Measurements from ENCODE around the gene DCDC2C. TPM values are rescaled to one million over a fixed set of nuclear protein-coding genes. Genes with fewer than 3 reads are reported as not detected.
A peak's percentile ranks its signal among the peaks of the same experiment; 100 is the strongest.

The DCDC2C gene
- total RNA-seq, 1 experiment from 2014 or later, result not detected

- Histone ChIP-seq H3K27me3 (ENCODE audit: insufficient read depth, low read depth) (peaks cover 95% of the 10 kb centered on the region), H3K4me3 (no peak overlapping the region), H3K27ac (no peak overlapping the region), H4K20me1 (ENCODE audit: insufficient read depth) (no peaks in the 10 kb centered on the region), H3K4me2 (no peak overlapping the region), H3K9me3 (ENCODE audit: insufficient read depth, low read depth) (no peaks in the 10 kb centered on the region), H2AFZ (no peak overlapping the region), H3K4me1 (replicated peaks; ENCODE audit: insufficient read depth) (no peaks in the 10 kb centered on the region), H3K9me2 (ENCODE audit: insufficient read depth) (no peaks in the 10 kb centered on the region), H3K36me3 (ENCODE audit: low read depth) (no peaks in the 10 kb centered on the region), H3F3A (ENCODE audit: insufficient read depth, low read depth) (no peaks in the 10 kb centered on the region), H3K79me2 (ENCODE audit: low read depth) (no peaks in the 10 kb centered on the region)
- no TSS peak for BruUV-seq (replicated peaks)
- TF ChIP-seq, protein P1, sequence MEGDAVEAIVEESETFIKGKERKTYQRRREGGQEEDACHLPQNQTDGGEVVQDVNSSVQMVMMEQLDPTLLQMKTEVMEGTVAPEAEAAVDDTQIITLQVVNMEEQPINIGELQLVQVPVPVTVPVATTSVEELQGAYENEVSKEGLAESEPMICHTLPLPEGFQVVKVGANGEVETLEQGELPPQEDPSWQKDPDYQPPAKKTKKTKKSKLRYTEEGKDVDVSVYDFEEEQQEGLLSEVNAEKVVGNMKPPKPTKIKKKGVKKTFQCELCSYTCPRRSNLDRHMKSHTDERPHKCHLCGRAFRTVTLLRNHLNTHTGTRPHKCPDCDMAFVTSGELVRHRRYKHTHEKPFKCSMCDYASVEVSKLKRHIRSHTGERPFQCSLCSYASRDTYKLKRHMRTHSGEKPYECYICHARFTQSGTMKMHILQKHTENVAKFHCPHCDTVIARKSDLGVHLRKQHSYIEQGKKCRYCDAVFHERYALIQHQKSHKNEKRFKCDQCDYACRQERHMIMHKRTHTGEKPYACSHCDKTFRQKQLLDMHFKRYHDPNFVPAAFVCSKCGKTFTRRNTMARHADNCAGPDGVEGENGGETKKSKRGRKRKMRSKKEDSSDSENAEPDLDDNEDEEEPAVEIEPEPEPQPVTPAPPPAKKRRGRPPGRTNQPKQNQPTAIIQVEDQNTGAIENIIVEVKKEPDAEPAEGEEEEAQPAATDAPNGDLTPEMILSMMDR (conservative IDR thresholded peaks at IDR 0.05), result peak; percentile 82
- no peak for TF ChIP-seq EZH2 (IDR thresholded peaks at IDR 0.05; ENCODE audit: low read depth)
- DNase-seq, result peak in 1 of 2 experiments; percentile 42
- ChIA-PET CTCF (interaction anchor here (0.6 kb wide), 1 partner anchor 21 kb away, joined by 3 read pairs; no protein-coding TSS in a partner anchor), POLR2A (ENCODE audit: unreplicated experiment) (no interaction called here)
- intact Hi-C loops (cut with micrococcal nuclease; ENCODE audit: unreplicated experiment), result loop anchor here (2.0 kb wide), 1 partner anchor 52 kb away; no protein-coding TSS in a partner anchor
Measured at GRCh38 chr2:3728104-3729054, 25.0 kb downstream of the DCDC2C start.

GRCh38 chr2:3729055-3729448 is 25.7 kb downstream of the DCDC2C start:
- H3K4me1 ChIP-seq (replicated peaks; ENCODE audit: insufficient read depth), result no peaks in the 10 kb centered on the region
- peaks cover 95% of the 10 kb centered on the region for H3K27me3 ChIP-seq (ENCODE audit: insufficient read depth, low read depth)
- H4K20me1 ChIP-seq (ENCODE audit: insufficient read depth), result no peaks in the 10 kb centered on the region
- intact Hi-C loops (cut with micrococcal nuclease; ENCODE audit: unreplicated experiment), result loop anchor here (2.0 kb wide), 1 partner anchor 52 kb away; no protein-coding TSS in a partner anchor
- POLR2A ChIA-PET (ENCODE audit: unreplicated experiment), result no interaction called here
- no peaks in the 10 kb centered on the region for H3K9me2 ChIP-seq (ENCODE audit: insufficient read depth)
- TF ChIP-seq, protein P1 (conservative IDR thresholded peaks at IDR 0.05), result no peak
- TF ChIP-seq EZH2 (IDR thresholded peaks at IDR 0.05; ENCODE audit: low read depth), result no peak
- H3K36me3 ChIP-seq (ENCODE audit: low read depth), result no peaks in the 10 kb centered on the region
- no peak for DNase-seq
- no peak overlapping the region for H2AFZ ChIP-seq
- no peak overlapping the region for H3K27ac ChIP-seq
- H3K79me2 ChIP-seq (ENCODE audit: low read depth), result no peaks in the 10 kb centered on the region
- no peak overlapping the region for H3K4me3 ChIP-seq
- no peaks in the 10 kb centered on the region for H3F3A ChIP-seq (ENCODE audit: insufficient read depth, low read depth)
- H3K4me2 ChIP-seq, result no peak overlapping the region
- CTCF ChIA-PET, result no interaction called here
- no TSS peak for BruUV-seq (replicated peaks)
- H3K9me3 ChIP-seq (ENCODE audit: insufficient read depth, low read depth), result no peaks in the 10 kb centered on the region

DNA sequence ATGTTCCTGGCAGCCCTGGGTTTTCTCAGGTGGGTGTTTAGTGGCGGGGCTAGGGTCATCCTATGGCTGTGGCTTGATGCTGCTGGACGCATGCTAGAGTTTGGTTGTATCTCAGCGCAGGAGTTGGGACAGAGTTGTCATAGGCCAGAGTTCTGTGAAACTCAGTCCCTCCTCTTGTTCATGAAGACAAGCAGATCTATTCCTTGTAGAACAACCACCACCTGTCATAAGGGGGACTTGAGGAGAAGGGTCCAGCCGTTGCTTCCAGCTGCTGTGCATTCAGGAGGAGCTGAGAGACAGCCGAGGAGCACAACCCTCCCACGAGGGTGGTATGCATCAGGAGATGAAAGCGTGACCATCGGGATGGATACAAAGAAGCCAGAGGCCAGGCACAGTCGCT is 26.4 kb downstream of the DCDC2C start:
- Histone ChIP-seq H3K4me3 (no peak overlapping the region), H2AFZ (no peak overlapping the region), H4K20me1 (ENCODE audit: insufficient read depth) (no peaks in the 10 kb centered on the region), H3K79me2 (ENCODE audit: low read depth) (no peaks in the 10 kb centered on the region), H3K36me3 (ENCODE audit: low read depth) (no peaks in the 10 kb centered on the region), H3K9me3 (ENCODE audit: insufficient read depth, low read depth) (no peaks in the 10 kb centered on the region), H3K27ac (no peak overlapping the region), H3F3A (ENCODE audit: insufficient read depth, low read depth) (no peaks in the 10 kb centered on the region), H3K27me3 (ENCODE audit: insufficient read depth, low read depth) (peaks cover 95% of the 10 kb centered on the region), H3K9me2 (ENCODE audit: insufficient read depth) (no peaks in the 10 kb centered on the region), H3K4me1 (replicated peaks; ENCODE audit: insufficient read depth) (no peaks in the 10 kb centered on the region), H3K4me2 (no peak overlapping the region)
- POLR2A ChIA-PET (ENCODE audit: unreplicated experiment), result no interaction called here
- no TSS peak for BruUV-seq (replicated peaks)
- CTCF ChIA-PET, result no interaction called here
- no peak for TF ChIP-seq EZH2 (IDR thresholded peaks at IDR 0.05; ENCODE audit: low read depth)
- TF ChIP-seq, protein P1 (conservative IDR thresholded peaks at IDR 0.05), result no peak
- intact Hi-C loops (cut with micrococcal nuclease; ENCODE audit: unreplicated experiment), result loop anchor here (2.0 kb wide), 1 partner anchor 51 kb away; no protein-coding TSS in a partner anchor
- no peak for DNase-seq

All from PC-9 (cell line).